Adipose tissue (tissue), 3 donors: Measurements from ENCODE around the gene SERPINF2. TPM values are rescaled to one million over a fixed set of nuclear protein-coding genes. Genes with fewer than 3 reads are reported as not detected.
"Not testable (repeated sequence)": the region's sequence is repeated elsewhere in the genome, so short reads cannot be mapped to it uniquely, and the experiment has no call there.

Experiments
- H3K27ac ChIP-seq: one replicate; pipeline ENCODE4 v1.5.1; 2013; ENCODE audit warnings: low read depth, low read length
- WGBS, 3 donors: extraction: QIAGEN DNeasy Blood & Tissue Kit; methylation state at CpG; one replicate each; pipeline ENCODE4 v1.1.7; 2013; 5-methylcytosine and 5-hydroxymethylcytosine counted together
- polyA plus RNA-seq, 3 donors: library from polyadenylated mRNA; stranded (reverse); fragments of 200-250 nt; gene quantifications; one replicate each; pipeline ENCODE4 v1.2.3, GENCODE V29; 2013
- donor health status: healthy with polysubstance abuse.
- donor health status: Bipolar disorder and iron deficiency.
- donor health status: healthy.

Gene SERPINF2
- polyA plus RNA-seq, 3 donors, result 8.9 to 15.7 (median 11.9) TPM

DNA sequence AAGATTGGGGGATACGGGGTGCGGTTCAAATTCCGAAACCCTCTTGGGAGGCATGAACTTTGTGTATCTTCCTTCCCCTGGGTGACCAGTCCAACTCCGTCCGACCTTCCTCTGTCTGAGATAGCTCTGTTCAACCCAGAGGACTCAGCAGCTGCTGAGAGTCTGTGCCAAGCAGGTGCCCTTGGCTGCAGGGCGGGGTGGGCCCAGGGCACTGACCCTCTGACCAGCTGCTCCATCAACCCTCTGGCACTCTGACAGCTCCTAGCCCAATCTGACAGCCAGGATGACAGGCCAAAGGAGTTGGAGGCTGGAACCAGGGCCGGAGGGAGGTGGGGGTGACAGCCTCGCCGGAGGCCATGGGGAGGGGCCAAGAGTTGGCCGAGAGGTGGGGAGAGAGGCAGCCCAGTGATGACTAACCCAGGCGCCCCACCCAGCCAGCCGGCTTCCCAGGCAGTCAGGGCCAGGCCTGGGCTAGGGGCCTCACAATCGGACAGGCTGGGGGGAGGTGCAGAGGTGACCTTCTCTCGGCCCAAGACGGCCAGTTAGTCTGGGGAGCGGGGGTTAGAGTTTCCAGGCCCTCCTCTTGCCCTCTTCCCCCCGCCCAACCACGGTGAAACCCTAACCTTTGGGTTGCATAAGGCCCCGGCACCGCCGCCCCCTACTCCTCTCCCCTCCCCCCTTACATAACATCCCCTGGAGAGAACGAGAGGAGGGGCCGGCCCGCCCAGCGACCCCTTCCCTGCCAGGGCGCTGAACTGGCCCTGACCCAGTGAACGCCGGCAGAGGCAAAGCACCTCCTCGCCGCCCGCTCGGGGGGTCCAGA lies 27.5 kb upstream of the SERPINF2 start:
- peak overlapping the region; percentile 97 for H3K27ac ChIP-seq
- 1 to 2% (median 2%) methylated on average over 28 to 32 of the region's 32 CpGs for WGBS, 3 donors

DNA sequence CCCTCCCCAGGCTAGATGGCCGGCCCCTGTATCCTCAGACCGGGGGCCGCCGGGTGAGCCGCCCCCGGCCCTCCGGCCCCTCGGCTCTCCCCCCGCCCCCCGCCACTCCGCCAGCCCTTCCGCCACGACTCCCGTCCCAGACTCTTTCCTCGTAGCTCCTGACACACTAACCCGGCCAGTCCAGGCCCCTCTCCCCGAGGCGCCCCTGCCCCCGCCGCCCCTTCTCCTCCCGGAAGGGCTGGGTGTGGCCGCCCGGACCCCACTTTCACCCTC lies 26.9 kb upstream of the SERPINF2 start:
- 0 to 2% (median 0%) methylated on average over 18 to 23 of the region's 23 CpGs for WGBS, 3 donors
- H3K27ac ChIP-seq, result peak overlapping the region; percentile 97

DNA sequence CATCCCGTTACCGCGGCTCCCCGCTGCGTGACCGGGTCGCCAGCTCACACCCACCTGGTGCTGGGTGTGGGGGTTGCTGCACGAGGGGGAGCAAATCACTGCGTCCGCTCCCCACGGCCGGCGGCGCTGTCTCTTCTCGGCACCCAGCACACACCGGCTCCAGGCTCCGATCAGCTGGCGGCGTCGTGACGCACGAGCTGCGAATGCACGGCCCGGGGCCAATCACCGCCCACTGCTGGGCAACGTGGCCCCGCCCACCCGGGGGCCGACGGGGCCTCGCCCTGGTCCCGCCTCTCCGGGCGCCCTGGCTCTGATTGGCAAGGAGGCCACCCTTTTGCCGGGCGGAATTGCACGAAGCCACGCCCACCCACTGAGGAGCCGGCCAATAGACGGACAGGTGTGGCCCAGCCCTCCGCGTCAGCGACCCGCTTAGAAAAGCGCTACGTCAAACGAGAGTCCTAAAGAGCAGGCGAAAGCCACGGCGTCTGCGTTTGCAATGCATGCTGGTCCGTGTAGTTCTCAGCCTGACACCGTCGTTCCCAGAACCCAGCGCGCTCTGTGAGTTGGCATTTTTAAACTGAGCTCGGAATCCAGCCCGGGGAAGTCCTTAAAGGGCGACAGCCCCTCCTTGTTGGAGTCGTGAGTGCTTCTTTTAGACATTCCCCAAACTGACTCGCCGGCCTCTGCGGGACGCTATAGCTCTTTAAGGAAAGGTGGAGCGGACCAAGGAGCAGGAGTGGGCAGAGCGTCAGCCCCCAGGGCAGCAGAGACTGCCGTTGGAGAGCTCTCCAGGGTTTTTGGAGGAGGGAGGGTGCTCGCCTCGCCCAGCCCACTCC lies 26.4 kb upstream of the SERPINF2 start:
- peak overlapping the region; percentile 97 for H3K27ac ChIP-seq
- 0 to 1% (median 1%) methylated on average over 65 to 70 of the region's 70 CpGs for whole genome bisulfite sequencing, 3 donors

- 0 to 1% (median 0%) methylated on average over 13 of the region's 13 CpGs for WGBS, 3 donors
- H3K27ac ChIP-seq, result peak overlapping the region; percentile 96
Measured at GRCh38 chr17:1716912-1717695, 25.6 kb upstream of the SERPINF2 start.

- no peak overlapping the region for H3K27ac ChIP-seq
- WGBS, 3 donors, result 71 to 73% (median 71%) methylated on average over 19 of the region's 19 CpGs
Measured at GRCh38 chr17:1718362-1719165, 24.1 kb upstream of the SERPINF2 start.

DNA sequence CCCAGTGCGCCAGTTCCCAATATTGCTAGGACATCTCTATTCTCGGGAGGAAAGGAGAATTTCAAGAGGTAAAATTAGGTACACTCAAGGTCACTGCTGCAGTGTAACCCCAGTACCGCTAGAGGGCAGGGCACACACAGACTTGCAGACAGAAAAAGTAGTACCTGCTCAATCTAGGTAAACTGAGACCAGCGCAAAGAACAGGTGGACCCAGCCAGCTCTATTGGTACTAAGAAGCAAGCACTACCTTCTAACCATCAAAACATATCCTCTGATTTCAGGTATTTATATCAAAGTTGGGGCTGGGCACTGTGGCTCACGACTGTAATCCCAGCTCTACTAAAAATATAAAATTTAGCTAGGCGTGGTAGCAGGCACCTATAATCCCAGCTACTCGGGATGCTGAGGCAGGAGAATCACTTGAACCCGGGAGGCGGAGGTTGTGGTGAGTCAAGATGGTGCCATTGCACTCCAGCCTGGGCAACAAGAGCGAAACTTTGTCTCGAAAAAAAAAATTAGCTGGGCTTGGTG lies 21.8 kb upstream of the SERPINF2 start:
- WGBS, 3 donors, result 34 to 40% (median 35%) methylated on average over 11 of the region's 11 CpGs
- no peak overlapping the region for H3K27ac ChIP-seq

- not testable (repeated sequence) for H3K27ac ChIP-seq
Measured at GRCh38 chr17:1722022-1722421, 20.6 kb upstream of the SERPINF2 start.

GRCh38 chr17:1724351-1724868 lies 18.3 kb upstream of the SERPINF2 start, which contains the start of gene WDR81:
Gene WDR81 (plus strand): TSS chr17:1724704. CDS start chr17:1724960, 256 bp downstream.
- H3K27ac ChIP-seq, result peak within 1 kb of the TSS; percentile 72
- 0 to 1% (median 0%) methylated on average over 28 to 57 of the region's 57 CpGs for WGBS, 3 donors

More at GRCh38 chr17:1722022-1722421, 20.6 kb upstream of the SERPINF2 start:
- 95 to 98% (median 96%) methylated on average over 8 of the region's 8 CpGs for WGBS, 3 donors

DNA sequence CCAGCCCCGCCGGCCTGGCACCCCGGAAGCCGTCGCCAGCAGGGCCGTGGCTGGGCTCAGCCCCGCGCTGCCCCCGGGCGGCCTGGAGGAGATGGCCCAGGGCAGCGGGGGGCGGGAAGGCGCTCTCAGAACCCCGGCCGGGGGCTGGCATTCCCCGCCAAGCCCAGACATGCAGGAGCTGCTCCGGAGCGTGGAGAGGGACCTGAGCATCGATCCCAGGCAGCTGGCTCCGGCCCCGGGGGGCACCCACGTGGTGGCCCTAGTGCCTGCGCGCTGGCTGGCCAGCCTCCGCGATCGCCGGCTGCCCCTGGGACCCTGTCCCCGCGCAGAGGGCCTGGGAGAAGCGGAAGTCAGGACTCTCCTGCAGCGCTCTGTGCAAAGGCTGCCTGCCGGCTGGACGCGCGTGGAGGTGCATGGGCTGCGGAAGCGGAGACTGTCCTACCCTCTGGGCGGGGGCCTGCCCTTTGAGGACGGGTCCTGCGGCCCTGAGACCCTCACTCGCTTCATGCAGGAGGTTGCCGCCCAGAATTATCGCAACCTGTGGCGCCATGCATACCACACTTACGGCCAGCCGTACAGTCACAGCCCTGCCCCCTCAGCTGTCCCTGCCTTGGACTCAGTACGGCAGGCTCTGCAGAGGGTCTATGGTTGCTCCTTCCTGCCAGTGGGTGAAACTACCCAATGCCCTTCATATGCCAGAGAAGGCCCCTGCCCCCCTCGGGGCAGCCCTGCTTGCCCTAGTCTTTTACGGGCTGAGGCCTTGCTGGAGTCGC lies 17.6 kb upstream of the SERPINF2 start:
- 11 to 18% (median 13%) methylated on average over 36 to 51 of the region's 51 CpGs for WGBS, 3 donors
- no peak overlapping the region for H3K27ac ChIP-seq

GRCh38 chr17:1725642-1726511 lies 16.8 kb upstream of the SERPINF2 start:
- H3K27ac ChIP-seq, result no peak overlapping the region
- WGBS, 3 donors, result 91 to 94% (median 94%) methylated on average over 54 of the region's 54 CpGs

DNA sequence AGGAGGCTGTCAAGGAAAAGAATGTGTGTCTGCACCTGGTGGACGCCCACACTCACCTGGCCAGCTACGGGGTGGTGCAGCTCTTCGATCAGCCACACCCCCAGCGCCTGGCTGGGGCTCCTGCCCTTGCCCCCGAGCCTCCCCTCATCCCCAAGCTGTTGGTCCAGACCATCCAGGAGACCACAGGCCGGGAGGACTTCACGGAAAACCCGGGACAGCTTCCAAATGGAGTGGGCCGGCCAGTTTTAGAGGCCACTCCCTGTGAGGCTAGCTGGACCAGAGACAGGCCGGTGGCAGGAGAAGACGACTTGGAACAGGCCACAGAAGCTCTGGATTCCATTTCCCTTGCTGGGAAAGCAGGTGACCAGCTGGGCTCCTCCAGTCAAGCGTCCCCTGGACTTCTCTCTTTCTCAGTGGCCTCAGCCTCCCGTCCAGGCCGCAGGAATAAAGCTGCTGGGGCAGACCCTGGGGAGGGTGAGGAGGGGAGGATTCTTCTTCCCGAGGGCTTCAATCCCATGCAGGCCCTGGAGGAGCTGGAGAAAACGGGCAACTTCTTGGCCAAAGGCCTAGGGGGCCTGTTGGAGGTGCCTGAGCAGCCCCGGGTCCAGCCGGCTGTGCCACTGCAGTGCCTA lies 15.9 kb upstream of the SERPINF2 start:
- 70 to 85% (median 82%) methylated on average over 18 of the region's 18 CpGs for WGBS, 3 donors
- H3K27ac ChIP-seq, result no peak overlapping the region

GRCh38 chr17:1727258-1727789 lies 15.3 kb upstream of the SERPINF2 start:
- no peak overlapping the region for H3K27ac ChIP-seq
- 89 to 94% (median 92%) methylated on average over 21 of the region's 21 CpGs for WGBS, 3 donors

DNA sequence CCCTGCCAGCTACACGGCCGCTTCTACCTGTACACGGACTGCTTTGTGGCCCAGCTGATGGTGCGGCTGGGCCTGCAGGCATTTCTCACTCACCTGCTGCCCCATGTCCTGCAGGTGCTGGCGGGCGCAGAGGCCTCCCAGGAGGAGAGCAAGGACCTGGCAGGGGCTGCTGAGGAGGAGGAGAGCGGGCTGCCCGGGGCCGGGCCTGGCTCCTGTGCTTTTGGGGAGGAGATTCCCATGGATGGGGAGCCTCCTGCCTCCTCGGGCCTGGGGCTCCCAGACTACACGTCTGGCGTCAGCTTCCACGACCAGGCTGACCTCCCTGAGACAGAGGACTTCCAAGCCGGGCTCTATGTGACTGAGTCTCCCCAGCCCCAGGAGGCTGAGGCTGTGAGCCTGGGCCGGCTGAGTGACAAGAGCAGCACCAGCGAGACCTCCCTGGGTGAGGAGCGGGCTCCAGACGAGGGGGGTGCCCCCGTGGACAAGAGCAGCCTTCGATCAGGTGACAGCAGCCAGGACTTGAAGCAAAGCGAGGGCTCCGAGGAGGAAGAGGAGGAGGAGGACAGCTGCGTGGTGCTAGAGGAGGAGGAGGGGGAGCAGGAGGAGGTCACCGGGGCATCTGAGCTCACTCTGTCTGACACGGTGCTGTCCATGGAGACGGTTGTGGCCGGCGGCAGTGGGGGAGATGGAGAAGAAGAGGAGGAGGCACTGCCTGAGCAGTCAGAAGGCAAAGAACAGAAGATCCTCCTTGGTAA lies 14.6 kb upstream of the SERPINF2 start:
- WGBS, 3 donors, result 84 to 89% (median 89%) methylated on average over 27 to 28 of the region's 28 CpGs
- H3K27ac ChIP-seq, result no peak overlapping the region

- H3K27ac ChIP-seq, result no peak overlapping the region
- 37 to 81% (median 48%) methylated on average over 15 of the region's 15 CpGs for WGBS, 3 donors
Measured at GRCh38 chr17:1729966-1730325, 12.7 kb upstream of the SERPINF2 start.
